H7 (cell line): Measurements from ENCODE around the gene UBASH3A. TPM values are rescaled to one million over a fixed set of nuclear protein-coding genes. Genes with fewer than 3 reads are reported as not detected.

Experiments used
- DNase-seq: peaks from one replicate; pipeline ENCODE4 v3.0.0; 2012
- H3K27me3 ChIP-seq: 2 replicates; pipeline ENCODE4 v1.6.0; 2011; ENCODE audit warnings: mild to moderate bottlenecking, low read length; ENCODE audit not compliant: control insufficient read depth, insufficient read depth
- H3K36me3 ChIP-seq: replicated peaks from 2 replicates; pipeline ENCODE4 v1.5.1; 2011; ENCODE audit warnings: low read length; ENCODE audit not compliant: control insufficient read depth, insufficient read depth
- H3K4me3 ChIP-seq: 2 replicates; pipeline ENCODE4 v1.5.1; 2011; ENCODE audit warnings: low read depth, mild to moderate bottlenecking, control low read depth, low read length, moderate library complexity; ENCODE audit not compliant: insufficient read depth
- total RNA-seq: library from RNA; depleted of rRNA; stranded (reverse); fragments of >200 nt; shearing (Covaris generic); gene quantifications from 2 replicates; pipeline ENCODE4 v1.2.3, GENCODE V29; 2014

The UBASH3A gene
- total RNA-seq, 1 experiment from 2014 or later: not detected

DNA sequence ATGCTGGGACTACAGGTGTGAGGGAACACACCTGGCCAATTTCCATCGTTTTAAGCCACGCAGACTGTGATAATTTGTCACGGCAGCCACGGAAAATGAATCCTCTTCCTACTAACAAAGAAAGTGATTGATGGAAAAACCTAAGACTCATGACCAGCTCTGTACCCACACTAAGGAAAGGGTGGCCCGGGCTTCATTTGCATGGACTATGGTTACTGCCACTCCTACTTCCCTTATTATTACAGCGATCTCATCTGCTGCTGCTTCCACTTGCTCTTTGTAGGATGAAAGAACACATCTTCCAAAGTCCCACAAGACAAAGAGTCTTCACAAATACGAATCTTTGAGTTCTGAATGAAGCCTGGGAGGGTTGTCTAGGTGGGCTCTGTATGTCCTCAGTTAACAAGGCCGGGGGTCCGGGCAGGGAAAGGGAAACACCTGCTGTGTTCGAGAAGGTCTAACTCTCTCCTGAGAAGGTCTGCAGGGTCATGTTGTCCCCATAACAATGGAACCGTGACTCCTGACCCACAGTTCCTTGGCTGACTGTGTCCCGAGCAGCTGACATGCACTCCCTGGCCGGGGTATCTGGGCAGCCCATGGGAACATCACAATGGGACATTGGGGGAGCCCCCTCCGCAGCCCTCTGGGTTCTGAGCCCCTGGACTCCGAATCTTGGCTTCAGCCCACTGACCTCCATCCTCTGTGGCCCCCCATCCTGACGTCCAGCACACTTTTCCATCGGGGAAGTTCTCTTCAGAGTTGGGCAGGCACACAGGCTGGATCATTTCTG, 24.1 kb upstream of the UBASH3A start:
- Histone ChIP-seq H3K4me3 (no peak overlapping the region), H3K27me3 (no peaks in the 10 kb centered on the region), H3K36me3 (no peaks in the 10 kb centered on the region)
- DNase-seq: no peak

DNA sequence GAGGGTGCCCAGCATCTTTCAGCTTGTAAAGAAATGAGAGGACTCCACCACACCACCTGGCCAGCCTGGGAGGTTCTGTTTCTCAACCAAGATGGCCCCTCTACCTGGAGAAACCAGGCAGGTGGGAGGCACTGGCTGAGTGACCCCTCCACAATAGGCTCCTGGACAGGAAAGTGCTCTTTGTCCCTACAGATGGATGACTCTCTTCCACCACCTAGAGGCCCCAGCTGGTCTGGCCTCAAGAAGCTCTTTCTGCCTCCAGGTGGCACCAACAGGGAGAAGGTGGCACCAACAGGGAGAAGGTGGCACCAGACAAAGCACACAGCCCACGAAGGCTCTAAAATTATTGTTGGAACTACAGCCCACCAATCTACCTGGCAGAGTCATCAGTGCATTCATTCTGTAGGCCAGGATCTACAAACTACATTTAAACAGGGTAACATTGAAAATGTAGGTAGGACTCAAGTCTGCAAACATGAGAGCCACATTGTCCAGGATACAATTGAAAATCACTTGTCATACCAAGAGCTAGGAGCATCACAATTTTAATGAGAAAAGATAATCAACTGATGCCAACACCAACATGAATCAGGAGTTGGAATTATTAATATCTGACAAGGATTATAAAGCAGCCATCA, 22.2 kb upstream of the UBASH3A start:
- H3K36me3 ChIP-seq: no peaks in the 10 kb centered on the region
- no peaks in the 10 kb centered on the region for H3K27me3 ChIP-seq
- no peak overlapping the region for H3K4me3 ChIP-seq
- DNase-seq: peak; percentile 89

DNA sequence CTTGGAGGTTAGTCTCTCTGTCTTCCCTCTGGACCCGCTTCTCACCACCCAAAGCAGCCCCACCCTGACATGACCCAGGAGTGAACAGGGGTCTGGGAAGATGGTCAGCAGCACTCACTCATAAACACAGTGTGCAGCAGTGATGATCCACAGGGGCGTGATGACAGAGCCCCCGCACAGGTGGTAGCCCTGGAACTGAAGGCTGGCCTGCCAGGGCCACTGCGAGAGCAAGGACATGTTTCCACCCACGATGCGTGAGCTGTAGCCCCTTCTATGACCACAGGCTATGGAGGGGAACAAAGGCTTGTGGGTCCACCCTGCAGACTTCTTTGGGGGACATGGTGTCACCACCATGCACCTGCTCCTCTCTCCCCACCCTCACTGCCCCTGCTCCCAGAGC, 20.8 kb upstream of the UBASH3A start:
- H3K36me3 ChIP-seq: no peaks in the 10 kb centered on the region
- no peak for DNase-seq
- H3K27me3 ChIP-seq: no peaks in the 10 kb centered on the region

DNA sequence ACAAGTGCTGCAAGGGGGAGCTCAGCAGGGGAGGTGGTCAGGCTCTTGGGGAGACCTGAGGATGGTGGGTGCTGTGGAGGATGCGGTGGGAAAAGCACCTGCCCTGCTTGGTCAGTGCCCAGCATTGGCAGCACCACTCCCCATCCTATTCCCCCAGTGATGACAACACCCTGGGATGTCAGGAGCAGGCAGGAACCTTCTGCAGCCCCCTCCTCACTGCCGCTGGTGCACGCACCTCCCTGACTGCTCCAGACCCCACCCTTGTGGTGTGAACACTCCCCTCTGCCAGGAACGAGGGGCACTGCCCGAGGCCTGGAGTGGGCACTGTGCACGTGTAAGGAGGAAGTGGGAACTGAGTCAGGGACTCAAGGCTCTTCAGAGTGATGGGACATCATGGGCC, 20.4 kb upstream of the UBASH3A start:
- no peaks in the 10 kb centered on the region for H3K27me3 ChIP-seq
- H3K36me3 ChIP-seq: no peaks in the 10 kb centered on the region
- no peak for DNase-seq
- no peak overlapping the region for H3K4me3 ChIP-seq

More for the DNA sequence above, 20.8 kb upstream of the UBASH3A start:
- no peak overlapping the region for H3K4me3 ChIP-seq

DNA sequence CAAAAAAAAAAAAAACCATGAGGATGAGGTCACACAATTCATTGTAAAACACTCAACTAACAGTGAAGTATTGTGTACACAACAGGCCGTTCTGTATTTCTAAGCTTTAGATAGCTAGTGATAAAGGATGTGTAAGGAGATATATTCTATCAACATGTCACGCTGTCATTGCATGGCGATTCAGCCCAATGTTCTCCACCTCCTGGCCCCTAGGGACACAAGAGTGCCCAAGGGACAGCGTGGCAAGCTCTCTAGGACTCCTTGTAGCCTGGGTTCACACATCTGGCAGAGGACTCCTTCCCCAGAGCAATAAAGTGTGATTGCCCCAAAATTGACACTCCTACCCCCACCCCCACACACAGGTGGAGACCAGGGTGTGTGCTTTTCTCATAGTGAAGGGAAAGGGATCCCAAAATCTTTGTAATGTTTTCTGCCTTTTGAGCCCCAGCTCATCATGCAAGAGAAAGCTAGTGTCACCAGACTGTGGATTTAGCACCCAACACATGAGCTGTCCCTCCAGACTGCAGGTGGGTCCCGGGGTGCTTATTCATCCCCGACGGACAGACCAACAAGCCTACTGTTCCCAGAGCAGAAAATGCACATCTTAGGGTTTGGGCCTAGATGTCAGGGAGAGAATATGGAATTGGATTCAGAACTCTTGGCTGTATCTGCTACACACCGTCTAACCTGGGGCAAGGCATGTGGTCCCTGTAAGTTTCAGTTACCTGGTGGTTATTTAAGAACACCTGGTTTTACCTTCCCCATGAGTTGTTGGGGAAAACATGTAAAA, 19.4 kb upstream of the UBASH3A start:
- H3K4me3 ChIP-seq: no peak overlapping the region
- H3K27me3 ChIP-seq: no peaks in the 10 kb centered on the region
- no peaks in the 10 kb centered on the region for H3K36me3 ChIP-seq
- DNase-seq: no peak

DNA sequence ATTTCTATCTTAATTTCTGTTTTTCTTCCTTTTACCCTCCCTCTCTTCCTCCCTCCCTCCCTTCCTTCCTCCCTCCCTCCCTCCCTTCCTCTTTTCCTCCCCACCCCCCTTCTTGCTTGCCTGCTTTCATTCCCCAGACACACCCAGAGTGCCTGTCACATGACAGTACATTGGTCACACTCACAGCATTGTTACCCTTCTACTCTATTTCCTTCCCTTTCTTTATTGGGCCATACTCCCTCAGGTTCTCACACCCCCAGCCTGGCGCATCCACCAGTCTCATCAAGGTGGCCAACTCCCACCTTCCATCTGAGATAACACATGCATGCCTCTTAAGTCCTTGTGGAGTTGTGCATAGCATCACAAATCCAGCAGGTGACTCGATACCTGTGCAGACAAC, 18.7 kb upstream of the UBASH3A start:
- H3K4me3 ChIP-seq: no peak overlapping the region
- H3K36me3 ChIP-seq: no peaks in the 10 kb centered on the region
- DNase-seq: no peak
- H3K27me3 ChIP-seq: no peaks in the 10 kb centered on the region

DNA sequence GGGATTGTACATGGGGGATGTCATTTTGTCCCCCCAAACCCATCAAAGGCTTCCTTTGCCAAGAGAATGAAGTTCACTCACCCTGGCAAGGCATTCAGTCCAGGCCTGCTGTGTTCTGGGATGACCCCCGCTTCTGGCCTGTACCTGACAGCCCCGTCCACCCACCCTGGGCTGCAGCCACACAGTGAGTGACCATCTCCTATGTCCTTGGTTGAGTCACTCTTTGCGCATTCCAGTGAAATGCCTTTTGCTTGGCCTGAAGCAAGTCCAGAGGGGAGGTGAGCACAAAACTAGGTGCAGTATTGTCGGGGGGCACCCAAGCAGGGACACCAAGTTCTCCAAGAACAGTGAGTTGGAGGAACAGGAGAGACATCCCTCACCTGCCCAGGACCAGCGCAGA, 18.1 kb upstream of the UBASH3A start:
- H3K4me3 ChIP-seq: no peak overlapping the region
- no peaks in the 10 kb centered on the region for H3K36me3 ChIP-seq
- no peak for DNase-seq
- no peaks in the 10 kb centered on the region for H3K27me3 ChIP-seq

DNA sequence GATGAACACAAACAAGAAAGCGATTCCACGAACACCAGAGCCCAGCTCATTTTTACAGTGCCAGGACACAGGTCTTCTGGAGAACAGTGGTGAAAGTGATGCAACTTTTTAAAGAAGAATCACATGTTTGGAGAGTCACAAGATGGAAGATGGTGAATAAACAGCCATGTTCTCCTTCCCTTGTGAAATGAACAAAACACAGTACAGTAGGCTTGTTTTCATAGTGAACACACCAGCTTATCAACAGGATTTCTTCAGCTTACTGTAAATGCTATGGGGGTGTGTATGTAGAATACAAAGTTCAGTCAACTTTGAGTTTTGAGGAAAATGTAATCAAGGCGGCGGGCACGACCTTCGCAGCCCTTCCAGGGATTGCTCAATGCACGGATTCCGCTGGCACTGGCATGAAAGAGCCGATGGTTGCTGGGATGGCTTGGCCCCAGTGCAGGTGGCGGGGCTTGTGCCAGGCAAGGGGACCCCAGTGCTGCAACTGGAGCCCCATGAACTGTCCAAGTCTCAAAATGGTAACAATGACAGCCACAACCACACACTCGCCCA, 17.6 kb upstream of the UBASH3A start:
- no peak for DNase-seq
- no peak overlapping the region for H3K4me3 ChIP-seq
- no peaks in the 10 kb centered on the region for H3K27me3 ChIP-seq
- no peaks in the 10 kb centered on the region for H3K36me3 ChIP-seq

DNA sequence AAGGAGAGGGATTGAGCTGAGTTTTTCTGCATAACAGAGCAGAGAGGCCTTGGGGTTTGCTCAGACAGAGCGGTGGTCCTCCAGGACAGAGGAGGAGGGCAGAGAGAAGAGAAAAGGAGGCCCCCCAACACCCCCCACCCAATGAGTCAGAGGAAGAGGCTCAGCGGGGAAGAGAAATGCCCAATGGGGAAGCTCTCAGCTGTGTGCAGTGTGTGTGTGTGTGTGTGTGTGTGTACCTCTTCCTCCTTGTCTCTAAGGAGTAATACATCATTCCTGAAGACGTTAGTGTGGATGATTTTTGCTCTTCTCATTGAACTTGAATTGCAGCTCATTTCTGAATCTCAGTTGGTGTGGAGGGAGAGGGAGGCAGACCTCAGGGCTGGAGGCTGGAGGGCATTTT, 16.5 kb upstream of the UBASH3A start:
- no peak overlapping the region for H3K4me3 ChIP-seq
- peak; percentile 29 for DNase-seq
- H3K36me3 ChIP-seq: no peaks in the 10 kb centered on the region
- H3K27me3 ChIP-seq: no peaks in the 10 kb centered on the region

DNA sequence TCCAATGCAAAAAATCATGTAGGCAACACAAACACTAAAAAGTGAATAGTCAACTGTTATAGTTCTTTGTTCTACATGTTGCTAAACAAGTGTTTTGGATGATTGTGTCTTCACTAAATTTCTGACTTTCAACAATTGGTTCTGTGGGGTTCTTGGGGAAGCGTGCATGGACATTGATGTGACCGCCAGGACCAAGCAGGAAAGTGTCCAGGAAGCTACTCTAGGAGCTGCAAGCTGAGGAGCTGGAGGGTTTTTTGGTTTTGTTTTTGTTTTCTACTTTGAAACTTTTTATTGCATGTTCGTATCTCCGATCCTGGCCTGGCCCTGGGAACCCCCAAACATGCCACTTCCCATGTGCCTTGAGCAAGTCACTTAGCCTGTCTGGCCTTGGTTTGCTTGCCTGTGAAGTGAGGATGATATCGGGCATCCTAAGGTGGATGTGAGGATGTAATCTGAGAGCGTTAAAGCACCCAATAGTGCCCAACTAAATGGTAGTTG, 15.8 kb upstream of the UBASH3A start:
- no peak for DNase-seq
- H3K4me3 ChIP-seq: no peak overlapping the region
- no peaks in the 10 kb centered on the region for H3K36me3 ChIP-seq
- H3K27me3 ChIP-seq: no peaks in the 10 kb centered on the region

DNA sequence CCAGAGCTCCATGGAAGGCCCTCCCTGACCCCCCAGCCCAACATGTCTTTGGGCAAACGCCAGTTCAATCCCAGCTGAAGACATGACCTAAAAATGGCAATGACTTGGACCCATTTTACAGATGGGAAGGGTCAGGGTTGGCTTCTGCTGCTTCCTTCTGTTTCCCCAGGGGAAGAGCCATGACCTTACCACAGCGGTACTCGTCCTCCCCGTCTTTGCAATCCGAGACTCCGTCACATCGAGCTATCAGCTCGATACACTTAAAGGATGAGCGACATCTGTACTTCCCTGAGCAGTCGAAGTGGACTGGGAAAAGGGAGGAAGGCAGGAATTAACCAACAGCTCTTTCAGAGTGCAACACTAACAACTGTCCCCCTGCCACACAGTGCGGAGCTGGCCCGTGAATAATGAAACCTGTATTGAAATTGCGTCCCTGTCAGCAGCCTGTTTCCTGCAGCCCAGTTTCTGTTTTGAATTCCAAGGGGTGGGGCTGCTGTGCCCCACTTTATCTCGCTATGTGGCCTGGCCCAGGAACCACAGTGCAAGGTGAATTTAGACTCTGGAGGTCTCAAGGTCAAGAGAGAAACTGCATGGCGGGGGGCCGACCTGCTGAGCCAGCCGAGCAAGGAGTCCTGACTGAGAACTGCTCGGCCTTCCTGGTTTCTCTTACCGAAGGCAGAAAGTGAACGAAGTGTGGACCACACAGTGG, 14.8 kb upstream of the UBASH3A start:
- Histone ChIP-seq H3K36me3 (no peaks in the 10 kb centered on the region), H3K4me3 (no peak overlapping the region), H3K27me3 (no peaks in the 10 kb centered on the region)
- peak; percentile 55 for DNase-seq

DNA sequence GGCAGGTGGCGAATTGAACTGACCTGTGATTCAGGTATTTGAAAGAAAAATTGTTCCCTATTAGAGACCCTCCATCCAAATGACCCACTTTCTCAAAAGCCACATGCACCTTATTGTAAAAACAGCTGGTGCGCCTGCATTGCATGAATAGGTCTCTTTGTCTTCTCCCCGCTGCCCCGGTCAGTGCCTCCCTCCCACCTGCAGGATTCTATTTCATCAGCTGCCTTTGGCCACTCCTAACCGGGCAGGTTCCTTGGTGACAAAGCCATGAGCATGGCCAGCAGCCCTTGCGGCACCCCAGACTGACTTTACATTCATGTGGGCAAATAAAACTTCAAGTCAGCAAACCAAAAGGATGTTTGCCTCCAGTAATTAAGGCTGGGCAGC, 14.3 kb upstream of the UBASH3A start:
- DNase-seq: peak; percentile 61
- Histone ChIP-seq H3K4me3 (no peak overlapping the region), H3K27me3 (no peaks in the 10 kb centered on the region), H3K36me3 (no peaks in the 10 kb centered on the region)

DNA sequence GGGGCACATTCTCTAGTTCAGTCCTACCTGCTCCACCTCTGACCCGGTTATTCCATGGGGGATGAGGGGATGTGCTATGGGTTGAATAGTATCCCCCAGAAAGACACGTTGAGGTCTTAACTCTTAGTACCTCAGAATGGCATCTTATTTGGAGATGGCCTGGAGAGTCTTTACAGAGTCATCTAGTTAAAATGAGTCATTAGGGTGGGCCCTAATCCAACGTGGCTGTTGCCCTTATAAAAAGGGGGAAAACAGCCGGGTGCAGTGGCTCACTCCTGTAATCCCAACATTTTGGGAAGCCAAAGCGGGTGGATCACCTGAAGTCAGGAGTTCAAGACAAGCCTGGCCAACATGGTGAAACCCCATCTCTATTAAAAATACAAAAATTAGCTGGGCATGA, 13.5 kb upstream of the UBASH3A start:
- no peaks in the 10 kb centered on the region for H3K36me3 ChIP-seq
- DNase-seq: no peak

DNA sequence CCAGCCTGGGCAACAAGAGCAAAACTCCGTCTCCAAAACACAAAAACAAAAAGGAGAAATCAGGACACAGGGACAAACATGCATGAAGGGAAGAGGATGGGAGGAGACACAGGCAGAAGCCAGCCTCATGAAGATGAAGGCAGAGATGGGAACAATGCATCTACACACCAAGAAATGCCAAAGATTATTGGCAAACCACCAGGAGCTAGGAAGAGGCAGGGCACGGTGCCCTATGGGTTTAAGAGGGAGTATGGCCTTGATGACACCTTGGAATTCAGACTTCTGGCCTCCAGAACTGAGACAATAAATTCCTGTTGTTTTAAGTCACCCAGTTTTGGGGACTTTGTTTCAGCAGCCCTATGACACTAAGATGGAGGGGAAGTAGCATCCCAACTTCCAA, 13.0 kb upstream of the UBASH3A start:
- Histone ChIP-seq H3K27me3 (no peaks in the 10 kb centered on the region), H3K36me3 (no peaks in the 10 kb centered on the region), H3K4me3 (no peak overlapping the region)
- no peak for DNase-seq

More for the DNA sequence above, 13.5 kb upstream of the UBASH3A start:
- Histone ChIP-seq H3K27me3 (no peaks in the 10 kb centered on the region), H3K4me3 (no peak overlapping the region)
